Left forelimb (tissue), 1 donor: Measurements from ENCODE around the gene NNAT.
"Not testable (repeated sequence)": the region's sequence is repeated elsewhere in the genome, so short reads cannot be mapped to it uniquely, and the experiment has no call there.

Source experiments
- DNase-seq: peaks from one replicate; pipeline ENCODE4 v3.0.0-alpha.2; 2018; ENCODE audit warnings: low spot score

Gene NNAT

GRCh38 chr20:37521061-37521771 is at the start of gene NNAT:
Gene NNAT, plus strand, starts transcription at chr20:37521250. Its CDS starts 82 bp downstream, at chr20:37521332.
- DNase-seq, result no peak

GRCh38 chr20:37471741-37472235 is 49.3 kb upstream of the NNAT start:
- no peak for DNase-seq

- not testable (repeated sequence) for DNase-seq
Measured at GRCh38 chr20:37472435-37472834, 48.6 kb upstream of the NNAT start.

- DNase-seq, result no peak
Measured at GRCh38 chr20:37473249-37474000, 47.6 kb upstream of the NNAT start.

GRCh38 chr20:37474386-37474785 is 46.7 kb upstream of the NNAT start:
- no peak for DNase-seq

GRCh38 chr20:37475252-37475651 is 45.8 kb upstream of the NNAT start:
- no peak for DNase-seq

- no peak for DNase-seq
Measured at GRCh38 chr20:37477041-37477440, 44.0 kb upstream of the NNAT start.

- no peak for DNase-seq
Measured at GRCh38 chr20:37479266-37479665, 41.8 kb upstream of the NNAT start.

GRCh38 chr20:37479925-37480691 is 40.9 kb upstream of the NNAT start:
- DNase-seq, result no peak

- DNase-seq, result no peak
Measured at GRCh38 chr20:37480919-37481318, 40.1 kb upstream of the NNAT start.

- no peak for DNase-seq
Measured at GRCh38 chr20:37481610-37482009, 39.4 kb upstream of the NNAT start.

GRCh38 chr20:37484331-37484730 is 36.7 kb upstream of the NNAT start:
- DNase-seq, result no peak

- not testable (repeated sequence) for DNase-seq
Measured at GRCh38 chr20:37486209-37486608, 34.8 kb upstream of the NNAT start.

- DNase-seq, result no peak
Measured at GRCh38 chr20:37490663-37491350, 30.2 kb upstream of the NNAT start.

- no peak for DNase-seq
Measured at GRCh38 chr20:37492096-37492625, 28.9 kb upstream of the NNAT start.

- no peak for DNase-seq
Measured at GRCh38 chr20:37492945-37493344, 28.1 kb upstream of the NNAT start.

- DNase-seq, result no peak
Measured at GRCh38 chr20:37494301-37494700, 26.7 kb upstream of the NNAT start.

GRCh38 chr20:37494796-37495195 is 26.3 kb upstream of the NNAT start:
- DNase-seq, result no peak

GRCh38 chr20:37498066-37498665 is 22.9 kb upstream of the NNAT start:
- no peak for DNase-seq

- no peak for DNase-seq
Measured at GRCh38 chr20:37500311-37500710, 20.7 kb upstream of the NNAT start.

- no peak for DNase-seq
Measured at GRCh38 chr20:37501940-37502339, 19.1 kb upstream of the NNAT start.
